WTC11 (cell line): ENCODE results near the gene USP7. TPM values are rescaled to one million over a fixed set of nuclear protein-coding genes. Genes with fewer than 3 reads are reported as not detected.

Experiments used
- ATAC-seq: fragments of 200-7000 bp; cut with Tn5 transposase; 2 replicates; pipeline ENCODE4 v1.10.0; 2021; ENCODE audit warnings: mild to moderate bottlenecking, moderate library complexity
- CTCF ChIA-PET: fragments of 300-600 bp; sonication (Branson Sonifier 250); formaldehyde crosslinking; loops from one replicate; lab custom pipeline; 2021; ENCODE audit warnings: antibody characterized with exemption; lab: Charles Lee
- POLR2A ChIA-PET: fragments of 350-600 bp; sonication (Branson Sonifier 250); formaldehyde crosslinking; loops from one replicate; lab custom pipeline; 2021; ENCODE audit warnings: antibody characterized with exemption; lab: Charles Lee
- DNase-seq: peaks from one replicate; pipeline ENCODE4 v3.0.0; 2021; ENCODE audit warnings: low spot score
- H3K27ac Mint-ChIP-seq: 2 replicates; pipeline ENCODE4 v1.8.0; 2021; ENCODE audit warnings: mixed read lengths
- H3K27me3 Mint-ChIP-seq: 2 replicates; pipeline ENCODE4 v1.8.0; 2021; ENCODE audit warnings: low read depth, mild to moderate bottlenecking, moderate library complexity, mixed read lengths
- H3K36me3 Mint-ChIP-seq: 2 replicates; pipeline ENCODE4 v1.8.0; 2021; ENCODE audit warnings: mixed read lengths
- H3K4me1 Mint-ChIP-seq: 2 replicates; pipeline ENCODE4 v1.8.0; 2022; ENCODE audit warnings: mixed read lengths
- H3K4me3 Mint-ChIP-seq: 2 replicates; pipeline ENCODE4 v1.8.0; 2021; ENCODE audit warnings: mild to moderate bottlenecking, moderate library complexity, mixed read lengths
- H3K9me3 Mint-ChIP-seq: 2 replicates; pipeline ENCODE4 v1.8.0; 2021; ENCODE audit warnings: mixed read lengths
- CREM ChIP-seq: sonication (generic); formaldehyde crosslinking; IDR thresholded peaks from 2 replicates; pipeline ENCODE4 v1.8.1; 2022; ENCODE audit warnings: mild to moderate bottlenecking, missing genetic modification reagents, moderate library complexity
- EMX1 ChIP-seq: fragments of 250-450 bp; sonication (Bioruptor Pico); IDR thresholded peaks from 2 replicates; pipeline ENCODE4 v1.8.0; 2021; ENCODE audit warnings: mild to moderate bottlenecking
- FOXP1 ChIP-seq: sonication (generic); formaldehyde crosslinking; IDR thresholded peaks from 2 replicates; pipeline ENCODE4 v1.8.0; 2022; ENCODE audit warnings: missing genetic modification reagents, mild to moderate bottlenecking, moderate library complexity, borderline replicate concordance
- MAX ChIP-seq: sonication (generic); formaldehyde crosslinking; IDR thresholded peaks from 2 replicates; pipeline ENCODE4 v1.8.0; 2022; ENCODE audit warnings: mild to moderate bottlenecking, missing genetic modification reagents
- PREB ChIP-seq: sonication (generic); formaldehyde crosslinking; IDR thresholded peaks from 2 replicates; pipeline ENCODE4 v1.8.1; 2022; ENCODE audit warnings: mild to moderate bottlenecking, missing genetic modification reagents, moderate library complexity, borderline replicate concordance
- SMAD3 ChIP-seq: sonication (generic); formaldehyde crosslinking; IDR thresholded peaks from 2 replicates; pipeline ENCODE4 v1.8.0; 2022; ENCODE audit warnings: missing genetic modification reagents, mild to moderate bottlenecking, borderline replicate concordance
- SOX15 ChIP-seq: fragments of 250-450 bp; sonication (Bioruptor Pico); IDR thresholded peaks from 2 replicates; pipeline ENCODE4 v1.9.0; 2021; ENCODE audit warnings: mild to moderate bottlenecking
- SP1 ChIP-seq: sonication (generic); formaldehyde crosslinking; conservative IDR thresholded peaks from 2 replicates; pipeline ENCODE4 v1.8.1; 2022; ENCODE audit warnings: missing genetic modification reagents
- TEAD1 ChIP-seq: sonication (generic); formaldehyde crosslinking; IDR thresholded peaks from 2 replicates; pipeline ENCODE4 v1.8.0; 2022; ENCODE audit warnings: mild to moderate bottlenecking, missing genetic modification reagents
- TEAD4 ChIP-seq: sonication (generic); formaldehyde crosslinking; IDR thresholded peaks from 2 replicates; pipeline ENCODE4 v1.8.0; 2022; ENCODE audit warnings: mild to moderate bottlenecking, missing genetic modification reagents
- ZMAT4 ChIP-seq: fragments of 250-450 bp; sonication (Bioruptor Pico); IDR thresholded peaks from 2 replicates; pipeline ENCODE4 v1.9.0; 2021; ENCODE audit warnings: mild to moderate bottlenecking
- ZNF317 ChIP-seq: sonication (generic); formaldehyde crosslinking; IDR thresholded peaks from 2 replicates; pipeline ENCODE4 v1.8.1; 2023; ENCODE audit warnings: low read depth, mild to moderate bottlenecking, moderate library complexity, missing genetic modification reagents, borderline replicate concordance
- ZNF396 ChIP-seq: fragments of 250-450 bp; sonication (Bioruptor Pico); IDR thresholded peaks from 2 replicates; pipeline ENCODE4 v1.8.0; 2021; ENCODE audit warnings: mild to moderate bottlenecking, moderate library complexity, borderline replicate concordance
- ZNF416 ChIP-seq: fragments of 250-450 bp; sonication (Bioruptor Pico); IDR thresholded peaks from 2 replicates; pipeline ENCODE4 v1.9.0; 2021; ENCODE audit warnings: mild to moderate bottlenecking, inconsistent platforms
- total RNA-seq: library from RNA; stranded (reverse); gene quantifications from 3 replicates; pipeline ENCODE4 v1.2.3, GENCODE V29; 2021
- TF ChIP-seq, protein P1 (sequence below): fragments of 200-600 bp; IDR thresholded peaks from 2 replicates; pipeline ENCODE4 v1.8.0; 2022; ENCODE audit warnings: antibody characterized with exemption
- TF ChIP-seq, protein P2 (sequence below): sonication (generic); formaldehyde crosslinking; IDR thresholded peaks from 2 replicates; pipeline ENCODE4 v1.8.0; 2023; ENCODE audit warnings: mild to moderate bottlenecking, missing genetic modification reagents

USP7 gene
- total RNA-seq, 1 experiment from 2014 or later: 211 TPM

DNA sequence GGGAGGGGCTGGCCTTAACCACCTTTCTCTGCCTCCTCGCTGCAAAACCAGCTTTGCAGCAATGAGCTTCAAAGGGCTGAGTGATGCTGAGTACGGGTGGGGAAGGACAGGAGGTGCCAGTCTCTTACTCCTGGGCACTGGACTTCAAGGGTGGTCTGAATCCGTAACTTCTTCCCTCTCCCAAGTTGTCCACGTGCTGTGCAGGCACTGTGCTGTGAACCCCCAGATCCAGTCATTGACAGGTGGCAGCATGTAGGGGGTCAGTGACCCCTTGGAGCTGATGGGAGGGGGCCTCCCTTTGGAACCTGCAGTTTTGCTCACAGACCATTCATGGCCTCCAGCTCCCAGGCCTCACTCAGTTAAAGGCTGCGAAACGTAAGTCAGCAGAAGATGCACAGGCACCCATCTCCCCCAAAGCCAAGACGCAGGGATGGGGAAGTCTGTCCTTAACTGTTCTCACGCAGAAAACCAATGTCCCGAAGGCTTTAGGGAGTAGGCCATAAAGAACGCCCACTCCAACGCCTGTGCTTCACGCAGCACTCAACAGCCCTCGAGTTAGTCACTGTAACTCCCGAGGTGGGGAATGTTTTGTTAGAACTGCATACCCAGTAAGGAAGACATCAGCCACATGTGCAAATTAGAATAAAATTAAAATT lies 73.7 kb downstream of the USP7 start:
- CTCF ChIA-PET: interaction anchor here (0.8 to 2.7 kb wide), 5 partner anchors 10 to 119 kb away, joined by 3 to 8 read pairs (median 5); no protein-coding TSS in a partner anchor
- peaks cover 49% of the 10 kb centered on the region for H3K36me3 Mint-ChIP-seq
- TF ChIP-seq TEAD1 (CRISPR knock-in tag) (no peak), FOXP1 (CRISPR knock-in tag) (no peak), ZNF396 (CRISPR knock-in tag) (no peak), SMAD3 (CRISPR knock-in tag) (no peak), ZMAT4 (CRISPR knock-in tag) (no peak)
- TF ChIP-seq, all 79 proteins: peak for 0
- POLR2A ChIA-PET: no interaction called here
- Mint-ChIP-seq H3K9me3 (no peaks in the 10 kb centered on the region), H3K4me3 (no peak overlapping the region), H3K27ac (no peak overlapping the region), H3K4me1 (peaks cover 15% of the 10 kb centered on the region), H3K27me3 (no peaks in the 10 kb centered on the region; the same call in 1 of the 2 replicates)
- no peak for DNase-seq
- no peak for ATAC-seq

DNA sequence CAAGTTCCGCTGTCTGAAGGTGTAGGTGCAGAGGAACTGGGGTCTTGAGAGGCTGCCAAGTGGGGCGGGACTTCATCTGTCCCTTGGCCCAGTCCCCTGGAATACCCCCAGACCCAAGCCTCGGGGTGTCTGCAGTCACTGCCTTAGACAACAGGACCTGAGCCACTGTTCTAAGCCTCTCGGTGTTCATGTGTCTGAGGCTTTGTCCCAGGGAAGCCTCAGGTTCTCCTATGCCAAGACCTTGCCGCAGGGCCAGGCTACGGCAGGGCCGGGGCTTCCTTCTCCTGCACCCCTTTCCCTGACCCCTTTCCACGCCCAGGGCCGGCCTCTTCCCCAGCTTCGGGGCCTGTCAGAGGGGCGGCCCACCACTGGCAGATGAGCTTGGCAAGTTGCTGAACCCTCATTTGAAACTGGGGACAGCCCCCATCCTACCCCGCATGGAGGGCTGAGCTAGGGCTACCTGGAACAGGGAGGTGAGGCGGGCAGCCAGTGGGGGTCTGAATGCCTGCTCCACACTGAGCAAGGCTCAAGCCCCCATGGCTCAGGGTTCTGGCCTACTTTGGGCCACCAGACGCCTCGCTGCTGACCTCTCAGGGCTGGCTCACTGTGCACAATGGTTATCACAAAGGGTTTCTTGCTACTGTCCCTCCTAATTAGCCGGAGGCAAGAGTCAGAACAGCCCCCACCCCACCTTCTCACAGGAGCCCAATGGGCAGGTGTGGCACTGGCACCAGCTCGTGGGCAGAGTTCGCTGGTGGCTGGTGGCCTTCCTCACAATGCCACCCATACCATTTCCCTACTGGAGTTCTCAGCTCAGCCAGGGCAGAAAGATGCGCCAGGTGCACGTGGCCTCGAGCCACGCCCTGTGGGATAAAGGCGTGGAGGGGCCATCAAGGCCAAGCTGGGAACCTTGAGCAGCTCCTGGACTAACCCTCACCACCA lies 74.5 kb downstream of the USP7 start:
- Mint-ChIP-seq H3K36me3 (peaks cover 41% of the 10 kb centered on the region), H3K4me3 (no peak overlapping the region), H3K4me1 (peaks cover 15% of the 10 kb centered on the region), H3K9me3 (no peaks in the 10 kb centered on the region), H3K27me3 (no peaks in the 10 kb centered on the region; the same call in 1 of the 2 replicates), H3K27ac (no peak overlapping the region)
- TF ChIP-seq TEAD4: no peak
- peak; percentile 68; the same call in 1 of the 2 replicates for TF ChIP-seq PREB (CRISPR knock-in tag)
- DNase-seq (no peak), ATAC-seq (no peak)
- CTCF ChIA-PET: interaction anchor here (0.8 to 2.7 kb wide), 7 partner anchors 9 to 124 kb away, joined by 3 to 8 read pairs (median 4); partner anchors contain the start of gene CARHSP1
- POLR2A ChIA-PET: interaction anchor here (0.6 kb wide), 1 partner anchor 162 kb away, joined by 3 read pairs; no protein-coding TSS in a partner anchor

DNA sequence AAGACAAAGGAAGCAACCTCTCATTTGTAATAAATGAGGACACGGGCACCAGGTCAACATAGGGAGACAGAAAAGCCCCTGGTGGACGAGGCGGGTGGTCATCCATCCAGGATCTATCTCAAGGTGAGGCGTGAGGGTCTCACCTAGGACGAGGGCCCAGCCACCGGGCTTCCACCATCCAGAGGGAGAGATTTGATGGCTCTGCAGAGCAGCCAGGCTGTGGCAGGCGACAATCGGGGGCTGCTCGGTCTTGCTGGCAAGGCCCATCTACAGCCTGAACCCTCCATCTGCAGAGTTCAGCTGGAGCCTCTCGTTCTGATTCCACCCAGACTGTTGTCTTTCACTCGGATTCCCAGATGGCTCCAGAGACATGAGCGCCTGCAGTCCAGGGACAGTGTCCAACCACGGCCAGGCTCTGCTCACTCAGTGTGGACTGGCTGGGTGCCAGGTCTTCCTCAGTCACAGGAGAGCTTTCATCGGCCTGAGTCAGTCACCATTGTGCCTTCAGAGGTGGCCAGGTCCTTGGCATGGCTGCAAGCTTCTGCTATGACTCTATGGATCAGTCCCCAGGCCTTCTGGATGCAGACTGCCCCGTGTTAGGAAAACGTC lies 75.7 kb downstream of the USP7 start:
- no peak for ATAC-seq
- POLR2A ChIA-PET: interaction anchor here (0.6 kb wide), 1 partner anchor 161 kb away, joined by 3 read pairs; no protein-coding TSS in a partner anchor
- TF ChIP-seq SOX15 (CRISPR knock-in tag): no peak
- TF ChIP-seq ZNF317 (CRISPR knock-in tag): no peak
- TF ChIP-seq, protein P1, sequence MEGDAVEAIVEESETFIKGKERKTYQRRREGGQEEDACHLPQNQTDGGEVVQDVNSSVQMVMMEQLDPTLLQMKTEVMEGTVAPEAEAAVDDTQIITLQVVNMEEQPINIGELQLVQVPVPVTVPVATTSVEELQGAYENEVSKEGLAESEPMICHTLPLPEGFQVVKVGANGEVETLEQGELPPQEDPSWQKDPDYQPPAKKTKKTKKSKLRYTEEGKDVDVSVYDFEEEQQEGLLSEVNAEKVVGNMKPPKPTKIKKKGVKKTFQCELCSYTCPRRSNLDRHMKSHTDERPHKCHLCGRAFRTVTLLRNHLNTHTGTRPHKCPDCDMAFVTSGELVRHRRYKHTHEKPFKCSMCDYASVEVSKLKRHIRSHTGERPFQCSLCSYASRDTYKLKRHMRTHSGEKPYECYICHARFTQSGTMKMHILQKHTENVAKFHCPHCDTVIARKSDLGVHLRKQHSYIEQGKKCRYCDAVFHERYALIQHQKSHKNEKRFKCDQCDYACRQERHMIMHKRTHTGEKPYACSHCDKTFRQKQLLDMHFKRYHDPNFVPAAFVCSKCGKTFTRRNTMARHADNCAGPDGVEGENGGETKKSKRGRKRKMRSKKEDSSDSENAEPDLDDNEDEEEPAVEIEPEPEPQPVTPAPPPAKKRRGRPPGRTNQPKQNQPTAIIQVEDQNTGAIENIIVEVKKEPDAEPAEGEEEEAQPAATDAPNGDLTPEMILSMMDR: no peak
- no peak for TF ChIP-seq SP1 (CRISPR knock-in tag)
- TF ChIP-seq CREM (CRISPR knock-in tag): no peak
- TF ChIP-seq EMX1 (CRISPR knock-in tag): no peak
- TF ChIP-seq, protein P2, sequence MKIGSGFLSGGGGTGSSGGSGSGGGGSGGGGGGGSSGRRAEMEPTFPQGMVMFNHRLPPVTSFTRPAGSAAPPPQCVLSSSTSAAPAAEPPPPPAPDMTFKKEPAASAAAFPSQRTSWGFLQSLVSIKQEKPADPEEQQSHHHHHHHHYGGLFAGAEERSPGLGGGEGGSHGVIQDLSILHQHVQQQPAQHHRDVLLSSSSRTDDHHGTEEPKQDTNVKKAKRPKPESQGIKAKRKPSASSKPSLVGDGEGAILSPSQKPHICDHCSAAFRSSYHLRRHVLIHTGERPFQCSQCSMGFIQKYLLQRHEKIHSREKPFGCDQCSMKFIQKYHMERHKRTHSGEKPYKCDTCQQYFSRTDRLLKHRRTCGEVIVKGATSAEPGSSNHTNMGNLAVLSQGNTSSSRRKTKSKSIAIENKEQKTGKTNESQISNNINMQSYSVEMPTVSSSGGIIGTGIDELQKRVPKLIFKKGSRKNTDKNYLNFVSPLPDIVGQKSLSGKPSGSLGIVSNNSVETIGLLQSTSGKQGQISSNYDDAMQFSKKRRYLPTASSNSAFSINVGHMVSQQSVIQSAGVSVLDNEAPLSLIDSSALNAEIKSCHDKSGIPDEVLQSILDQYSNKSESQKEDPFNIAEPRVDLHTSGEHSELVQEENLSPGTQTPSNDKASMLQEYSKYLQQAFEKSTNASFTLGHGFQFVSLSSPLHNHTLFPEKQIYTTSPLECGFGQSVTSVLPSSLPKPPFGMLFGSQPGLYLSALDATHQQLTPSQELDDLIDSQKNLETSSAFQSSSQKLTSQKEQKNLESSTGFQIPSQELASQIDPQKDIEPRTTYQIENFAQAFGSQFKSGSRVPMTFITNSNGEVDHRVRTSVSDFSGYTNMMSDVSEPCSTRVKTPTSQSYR (CRISPR knock-in tag): no peak
- no peak for TF ChIP-seq ZNF416 (CRISPR knock-in tag)
- no peak for TF ChIP-seq MAX (CRISPR knock-in tag)
- TF ChIP-seq, all 79 proteins: peak for 0

More for the DNA sequence above, 75.7 kb downstream of the USP7 start:
- H3K27me3 Mint-ChIP-seq: no peaks in the 10 kb centered on the region; the same call in 1 of the 2 replicates
- H3K4me1 Mint-ChIP-seq: peaks cover 15% of the 10 kb centered on the region
- no peak overlapping the region for H3K4me3 Mint-ChIP-seq
- H3K36me3 Mint-ChIP-seq: peaks cover 29% of the 10 kb centered on the region
- CTCF ChIA-PET: interaction anchor here (0.8 to 5.2 kb wide), 5 partner anchors 8 to 125 kb away, joined by 4 to 36 read pairs (median 5); partner anchors contain the start of gene CARHSP1
- no peak overlapping the region for H3K27ac Mint-ChIP-seq
- H3K9me3 Mint-ChIP-seq: no peaks in the 10 kb centered on the region
- DNase-seq: no peak
